IPS-18c (cell line): ENCODE measurements around the gene RASGRP1.
"Not testable (repeated sequence)": the region's sequence is repeated elsewhere in the genome, so short reads cannot be mapped to it uniquely, and the experiment has no call there.

ENCODE experiments used
- H3K4me3 ChIP-seq: 2 replicates; pipeline ENCODE4 v1.7.0; 2013; ENCODE audit warnings: low read depth, mild to moderate bottlenecking, low read length, moderate library complexity; ENCODE audit not compliant: insufficient read depth
- H3K9me3 ChIP-seq: one replicate; pipeline ENCODE4 v1.6.1; 2013; ENCODE audit warnings: mild to moderate bottlenecking, low read length, moderate library complexity; ENCODE audit not compliant: control insufficient read depth, insufficient read depth

The RASGRP1 gene

GRCh38 chr15:38586005-38586404, 21.4 kb upstream of the RASGRP1 start:
- not testable (repeated sequence) for H3K9me3 ChIP-seq

GRCh38 chr15:38578626-38579025, 14.0 kb upstream of the RASGRP1 start:
- no peak overlapping the region for H3K4me3 ChIP-seq
- H3K9me3 ChIP-seq: peaks cover 2% of the 10 kb centered on the region

More at GRCh38 chr15:38586005-38586404, 21.4 kb upstream of the RASGRP1 start:
- H3K4me3 ChIP-seq: not testable (repeated sequence)

DNA sequence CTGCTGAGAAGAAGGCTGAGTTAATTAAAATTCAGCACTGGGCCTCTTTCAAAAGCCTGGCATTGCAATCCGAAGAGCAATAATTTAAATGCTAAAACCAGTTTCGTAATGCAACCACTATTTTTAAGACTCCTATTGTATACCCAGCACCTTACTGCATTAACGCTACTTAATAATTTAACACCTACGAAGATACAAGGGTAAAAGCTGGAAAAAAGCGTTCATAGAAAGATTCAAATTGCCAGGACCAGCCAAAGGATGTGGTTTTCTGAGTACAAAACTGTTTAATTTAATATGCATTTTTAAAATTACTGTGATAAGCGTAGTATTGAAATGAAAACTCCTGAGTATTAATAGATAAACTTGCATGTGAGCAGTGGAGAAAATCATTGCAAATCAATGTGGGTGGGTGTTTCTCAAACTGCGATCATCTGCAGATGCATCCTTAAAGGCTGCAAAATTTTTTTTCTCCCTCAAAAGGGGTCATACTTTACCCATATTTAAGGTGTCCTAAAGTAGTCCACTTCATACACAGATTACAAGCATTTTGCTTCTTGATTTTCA, 12.9 kb upstream of the RASGRP1 start:
- H3K9me3 ChIP-seq: peaks cover 2% of the 10 kb centered on the region
- no peak overlapping the region for H3K4me3 ChIP-seq

GRCh38 chr15:38576837-38577236, 12.2 kb upstream of the RASGRP1 start:
- peaks cover 2% of the 10 kb centered on the region for H3K9me3 ChIP-seq
- no peak overlapping the region for H3K4me3 ChIP-seq

DNA sequence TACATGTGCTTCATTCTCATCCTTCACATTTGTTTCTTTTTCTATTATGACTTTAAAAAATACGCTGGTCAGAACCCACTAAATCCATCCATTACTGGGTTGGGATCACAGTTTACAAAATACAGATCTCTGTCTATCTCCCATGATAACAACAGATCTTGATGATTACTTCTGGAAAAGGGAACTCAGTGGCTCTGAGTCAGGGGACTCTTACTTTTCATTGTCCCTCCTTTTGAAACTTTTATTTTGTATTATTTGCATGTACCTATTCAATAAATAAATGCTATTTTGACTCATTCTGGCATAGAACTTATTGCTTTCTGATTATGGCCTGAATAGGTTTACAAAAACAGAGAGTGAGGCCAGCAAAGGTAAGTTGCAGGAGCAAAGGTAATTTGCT, 11.6 kb upstream of the RASGRP1 start:
- Histone ChIP-seq H3K4me3 (no peak overlapping the region), H3K9me3 (peaks cover 2% of the 10 kb centered on the region)

DNA sequence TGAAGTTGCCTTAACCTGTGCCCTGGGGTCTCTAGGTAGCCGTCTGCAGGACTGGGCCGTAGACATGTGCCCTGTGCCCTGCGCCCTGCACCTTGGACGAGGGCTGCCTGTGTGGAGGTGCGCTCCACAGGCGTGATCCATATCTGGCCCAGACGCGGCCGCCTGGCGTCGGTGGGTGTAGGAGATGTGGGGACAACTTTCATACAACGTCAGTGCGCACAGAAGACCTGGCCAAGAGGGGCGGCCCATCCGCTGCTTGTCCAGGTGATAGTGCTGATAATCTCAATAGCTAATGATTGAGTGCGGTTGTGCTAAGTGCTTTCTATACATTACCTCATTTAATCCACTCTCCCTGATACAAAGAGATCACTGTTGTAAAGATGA, 665 bp upstream of the RASGRP1 start:
- Histone ChIP-seq H3K9me3 (peaks cover 2% of the 10 kb centered on the region), H3K4me3 (peak overlapping the region; percentile 64)

DNA sequence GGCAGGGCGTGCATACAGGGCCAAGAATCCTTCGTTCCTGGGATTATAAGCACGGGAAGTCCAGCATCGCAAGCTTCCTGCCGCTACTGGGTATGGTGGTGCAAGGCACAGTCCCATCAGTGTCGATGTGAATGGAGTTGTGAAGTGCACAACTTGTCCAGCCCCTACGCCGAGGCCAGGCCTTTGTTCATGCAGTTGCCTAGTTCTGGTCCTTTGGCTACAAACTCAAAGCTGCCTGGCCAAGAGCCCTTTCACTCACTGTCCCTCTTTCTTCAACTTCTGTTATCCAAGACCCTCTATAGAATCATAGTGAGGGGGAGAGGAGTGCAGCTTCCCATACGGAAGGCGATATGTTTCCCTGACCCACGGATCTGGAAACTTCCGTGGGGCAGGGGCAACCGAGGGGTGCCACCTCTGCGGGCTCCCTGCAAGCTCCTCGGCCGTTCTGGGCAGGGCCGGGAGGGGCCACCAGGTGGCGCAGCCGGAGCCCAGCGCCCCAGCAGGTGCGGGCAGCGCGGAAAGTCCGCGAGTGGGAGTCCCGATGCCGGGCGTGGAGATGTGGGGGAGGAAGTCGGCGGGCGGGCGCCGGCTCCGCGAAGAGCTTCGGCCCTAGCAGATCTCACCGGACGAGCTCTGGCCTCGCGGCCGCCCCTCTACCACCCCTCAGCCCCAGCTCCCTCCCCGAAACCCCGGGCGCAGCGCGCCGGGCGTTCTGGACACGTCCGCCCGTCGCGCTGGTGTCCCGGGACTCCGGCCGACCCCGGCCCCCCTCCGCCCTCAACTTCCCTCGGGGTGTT, 693 bp downstream of the RASGRP1 start:
- peaks cover 2% of the 10 kb centered on the region for H3K9me3 ChIP-seq
- peak overlapping the region; percentile 64 for H3K4me3 ChIP-seq

DNA sequence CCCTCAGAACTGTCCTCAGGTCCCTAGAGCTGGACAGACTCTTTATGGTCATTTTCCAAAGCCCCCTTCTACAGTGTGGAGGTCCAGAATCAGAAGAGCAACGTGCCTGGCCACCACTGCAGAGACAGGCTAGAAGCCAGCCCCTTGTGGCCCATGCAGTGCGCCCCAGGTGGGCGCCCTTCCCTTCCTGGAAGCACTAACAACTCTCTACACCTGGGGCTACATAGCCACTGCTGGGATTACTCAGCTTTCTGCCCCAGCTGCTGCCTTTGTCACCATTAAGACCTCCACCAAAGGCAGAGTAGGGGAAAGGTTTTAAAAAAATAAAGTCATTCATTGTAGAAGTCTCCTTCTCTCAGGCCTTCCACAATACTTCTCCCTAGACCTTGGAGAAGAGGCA, 2.3 kb downstream of the RASGRP1 start:
- Histone ChIP-seq H3K4me3 (no peak overlapping the region), H3K9me3 (peaks cover 2% of the 10 kb centered on the region)

- H3K4me3 ChIP-seq: no peak overlapping the region
- H3K9me3 ChIP-seq: peaks cover 2% of the 10 kb centered on the region
Observed at GRCh38 chr15:38560456-38560926, 4.1 kb downstream of the RASGRP1 start.

- Histone ChIP-seq H3K9me3 (peaks cover 2% of the 10 kb centered on the region), H3K4me3 (no peak overlapping the region)
Observed at GRCh38 chr15:38559636-38560307, 4.8 kb downstream of the RASGRP1 start.

GRCh38 chr15:38559131-38559530, 5.5 kb downstream of the RASGRP1 start:
- Histone ChIP-seq H3K4me3 (no peak overlapping the region), H3K9me3 (peaks cover 2% of the 10 kb centered on the region)

DNA sequence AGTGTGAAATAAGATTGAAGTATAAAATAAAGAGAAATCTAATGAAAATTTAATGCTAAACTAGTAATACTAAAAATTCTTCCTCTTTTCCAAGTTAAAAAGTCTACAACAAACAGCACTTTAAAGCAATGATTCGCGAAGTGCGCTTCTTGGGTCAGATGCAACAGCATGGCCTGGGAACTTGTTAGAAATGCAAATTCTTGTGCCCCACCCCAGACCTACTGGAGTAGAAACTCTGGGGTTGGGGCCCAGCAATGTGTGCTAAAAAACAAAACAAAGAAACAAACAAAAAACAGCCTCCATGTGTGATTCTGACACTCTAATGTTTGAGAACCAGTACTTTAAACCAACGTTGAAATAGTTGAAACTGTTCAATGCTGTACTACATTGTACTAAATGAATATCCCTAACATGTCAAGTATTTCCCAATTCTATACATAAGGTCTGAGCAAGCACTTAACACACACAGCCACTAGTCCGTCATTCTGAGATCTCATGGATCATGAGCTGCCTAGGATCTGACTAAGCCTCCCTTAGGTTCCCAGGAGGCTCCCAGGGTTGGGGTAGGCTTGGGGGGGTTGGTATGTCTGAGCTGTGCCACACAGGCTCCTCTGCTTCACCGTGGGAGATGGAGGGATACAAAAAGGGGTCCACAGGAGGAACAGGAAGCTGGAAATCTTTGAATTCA, 6.1 kb downstream of the RASGRP1 start:
- no peak overlapping the region for H3K4me3 ChIP-seq

GRCh38 chr15:38557921-38558320, 6.7 kb downstream of the RASGRP1 start:
- no peak overlapping the region for H3K4me3 ChIP-seq
- H3K9me3 ChIP-seq: no peaks in the 10 kb centered on the region

More for the DNA sequence above, 6.1 kb downstream of the RASGRP1 start:
- H3K9me3 ChIP-seq: no peaks in the 10 kb centered on the region

GRCh38 chr15:38555686-38556334, 8.8 kb downstream of the RASGRP1 start:
- Histone ChIP-seq H3K9me3 (no peaks in the 10 kb centered on the region), H3K4me3 (no peak overlapping the region)

DNA sequence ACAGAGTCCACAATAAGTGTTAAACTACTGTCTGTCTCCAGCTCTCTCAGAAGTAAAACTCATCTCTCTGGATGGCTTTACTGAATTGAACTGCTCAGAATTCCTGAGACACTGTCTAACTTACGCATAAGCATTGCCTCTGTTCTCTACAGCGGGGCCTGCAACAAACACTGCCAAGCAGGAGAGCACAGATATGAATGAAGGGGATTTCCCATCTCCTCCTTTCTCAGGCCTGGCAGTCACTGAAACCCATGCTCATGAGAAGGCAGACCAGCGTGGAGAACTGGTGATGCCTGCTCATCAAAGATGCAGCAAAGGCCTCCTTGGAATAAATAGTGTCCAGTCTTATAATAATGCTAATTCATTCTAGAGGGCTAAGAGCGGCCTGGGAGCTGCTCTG, 10.3 kb downstream of the RASGRP1 start:
- H3K4me3 ChIP-seq: no peak overlapping the region
- no peaks in the 10 kb centered on the region for H3K9me3 ChIP-seq

DNA sequence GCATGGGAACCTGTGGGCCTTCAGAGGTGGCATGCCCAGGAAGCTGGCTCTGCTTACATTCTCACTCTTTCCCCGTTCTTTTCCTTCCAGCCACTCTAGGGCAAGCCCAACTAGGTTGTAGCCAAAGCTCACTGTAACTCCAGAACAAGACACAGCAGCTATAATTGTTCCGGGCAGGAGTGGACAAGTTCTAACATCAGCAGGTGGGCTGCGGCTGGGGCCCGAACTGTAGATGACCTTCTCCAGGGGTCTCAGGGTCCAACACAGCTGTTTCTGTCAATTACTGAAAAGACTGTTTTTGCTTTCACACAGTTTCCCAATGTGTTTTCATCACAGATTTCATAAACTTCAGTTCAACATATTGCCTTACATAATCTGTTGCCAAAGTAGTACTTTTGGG, 11.5 kb downstream of the RASGRP1 start:
- H3K4me3 ChIP-seq: no peak overlapping the region
- no peaks in the 10 kb centered on the region for H3K9me3 ChIP-seq
